NT2/D1 (cell line): Measurements from ENCODE around the gene HES7.

Experiments used
- SUZ12 ChIP-seq: IDR thresholded peaks from 2 replicates; pipeline ENCODE4 v1.6.1; 2011; ENCODE audit not compliant: insufficient read length, insufficient read depth; ENCODE audit errors: extremely low read depth
- ZNF274 ChIP-seq: IDR thresholded peaks from 2 replicates; pipeline ENCODE4 v1.6.1; 2011; ENCODE audit warnings: mild to moderate bottlenecking, low read depth, low read length

GRCh38 chr17:8108972-8109660, 14.8 kb downstream of the HES7 start:
- TF ChIP-seq ZNF274 (no peak), SUZ12 (no peak)
